H9 (cell line): ENCODE results near the gene TRIM17. TPM values are rescaled to one million over a fixed set of nuclear protein-coding genes. Genes with fewer than 3 reads are reported as not detected.

Source experiments
- DNase-seq: peaks from one replicate; pipeline ENCODE4 v3.0.0-alpha.2; 2017
- H2AFZ ChIP-seq: one replicate; pipeline ENCODE4 v1.6.1; 2013; ENCODE audit warnings: mild to moderate bottlenecking, low read length, control low read depth, moderate library complexity
- H2AK5ac ChIP-seq: 2 replicates; pipeline ENCODE4 v1.6.1; 2013; ENCODE audit warnings: low read length, control low read depth, mixed read lengths; ENCODE audit not compliant: insufficient read length
- H2BK120ac ChIP-seq: one replicate; pipeline ENCODE4 v1.6.1; 2013; ENCODE audit warnings: low read depth, mild to moderate bottlenecking, low read length, control low read depth, inconsistent platforms; ENCODE audit not compliant: poor library complexity, severe bottlenecking
- H2BK12ac ChIP-seq: 2 replicates; pipeline ENCODE4 v1.6.1; 2013; ENCODE audit warnings: low read length, control low read depth, mixed read lengths, low read depth; ENCODE audit not compliant: insufficient read length
- H2BK15ac ChIP-seq: 2 replicates; pipeline ENCODE4 v1.6.1; 2013; ENCODE audit warnings: low read depth, low read length, control low read depth
- H2BK20ac ChIP-seq: one replicate; pipeline ENCODE4 v1.6.1; 2013; ENCODE audit warnings: low read depth, mild to moderate bottlenecking, low read length, control low read depth, inconsistent platforms; ENCODE audit not compliant: poor library complexity, severe bottlenecking
- H2BK5ac ChIP-seq: 2 replicates; pipeline ENCODE4 v1.6.1; 2013; ENCODE audit warnings: low read length, control low read depth, mixed read lengths; ENCODE audit not compliant: insufficient read length
- H3K14ac ChIP-seq: 2 replicates; pipeline ENCODE4 v1.6.1; 2013; ENCODE audit warnings: low read length, control low read depth; ENCODE audit not compliant: insufficient read depth
- H3K18ac ChIP-seq: 2 replicates; pipeline ENCODE4 v1.6.1; 2013; ENCODE audit warnings: low read depth, mild to moderate bottlenecking, mixed read lengths, low read length, control low read depth; ENCODE audit not compliant: insufficient read length
- H3K23ac ChIP-seq: 2 replicates; pipeline ENCODE4 v1.6.1; 2013; ENCODE audit warnings: low read length, control low read depth, mixed read lengths, low read depth; ENCODE audit not compliant: insufficient read length
- H3K23me2 ChIP-seq: 2 replicates; pipeline ENCODE4 v1.6.1; 2013; ENCODE audit warnings: low read depth, mild to moderate bottlenecking, mixed read lengths, low read length, control low read depth; ENCODE audit not compliant: insufficient read length, poor library complexity, severe bottlenecking
- H3K27ac ChIP-seq: 2 replicates; pipeline ENCODE4 v1.5.1; 2013; ENCODE audit warnings: low read length, control low read depth, mixed read lengths, low read depth; ENCODE audit not compliant: insufficient read length
- H3K27me3 ChIP-seq: 2 replicates; pipeline ENCODE4 v1.6.1; 2013; ENCODE audit warnings: low read length, control low read depth, inconsistent platforms; ENCODE audit not compliant: insufficient read depth
- H3K4ac ChIP-seq: 2 replicates; pipeline ENCODE4 v1.6.1; 2013; ENCODE audit warnings: low read depth, mild to moderate bottlenecking, control low read depth, inconsistent platforms, low read length, moderate library complexity
- H3K4me1 ChIP-seq: 2 replicates; pipeline ENCODE4 v1.6.1; 2013; ENCODE audit warnings: low read length, control low read depth, inconsistent platforms; ENCODE audit not compliant: insufficient read depth
- H3K4me2 ChIP-seq: 2 replicates; pipeline ENCODE4 v1.6.1; 2013; ENCODE audit warnings: low read length, control low read depth, mixed read lengths; ENCODE audit not compliant: insufficient read length, insufficient read depth
- H3K56ac ChIP-seq: 2 replicates; pipeline ENCODE4 v1.6.1; 2013; ENCODE audit warnings: low read depth, mild to moderate bottlenecking, mixed read lengths, low read length, control low read depth; ENCODE audit not compliant: insufficient read length
- H3K79me1 ChIP-seq: 2 replicates; pipeline ENCODE4 v1.6.1; 2013; ENCODE audit warnings: low read depth, mild to moderate bottlenecking, moderate library complexity, low read length, control low read depth, inconsistent platforms; ENCODE audit not compliant: insufficient read depth, poor library complexity, severe bottlenecking
- H3K79me2 ChIP-seq: 2 replicates; pipeline ENCODE4 v1.6.1; 2013; ENCODE audit warnings: low read length, control low read depth, inconsistent platforms; ENCODE audit not compliant: insufficient read depth
- H3K9ac ChIP-seq: 2 replicates; pipeline ENCODE4 v1.6.1; 2013; ENCODE audit warnings: low read length, control low read depth, mixed read lengths; ENCODE audit not compliant: insufficient read length; ENCODE audit errors: extremely low read depth
- H3K9me3 ChIP-seq: one replicate; pipeline ENCODE4 v1.6.1; 2013; ENCODE audit warnings: low read depth, low read length, inconsistent platforms; ENCODE audit not compliant: control insufficient read depth
- H3T11ph ChIP-seq: one replicate; pipeline ENCODE4 v1.6.1; 2013; ENCODE audit warnings: mild to moderate bottlenecking, low read length, control low read depth, inconsistent platforms
- H4K20me1 ChIP-seq: one replicate; pipeline ENCODE4 v1.6.1; 2013; ENCODE audit not compliant: control insufficient read depth, insufficient read length, insufficient read depth
- H4K5ac ChIP-seq: 2 replicates; pipeline ENCODE4 v1.6.1; 2013; ENCODE audit warnings: low read depth, mild to moderate bottlenecking, mixed read lengths, low read length, control low read depth; ENCODE audit not compliant: insufficient read length
- H4K8ac ChIP-seq: replicated peaks from 2 replicates; pipeline ENCODE4 v1.6.1; 2013; ENCODE audit warnings: low read length, control low read depth, mixed read lengths, low read depth; ENCODE audit not compliant: insufficient read length
- H4K91ac ChIP-seq: 2 replicates; pipeline ENCODE4 v1.6.1; 2013; ENCODE audit warnings: low read depth, mild to moderate bottlenecking, moderate library complexity, mixed read lengths, low read length, control low read depth; ENCODE audit not compliant: insufficient read length
- H3K27ac Mint-ChIP-seq, 3 experiments: 2 replicates in 2 of 3; 3 replicates in 1 of 3; pipeline ENCODE4 v1.8.0; 2020 to 2021; ENCODE audit warnings: mixed read lengths in 3 of 3, mild to moderate bottlenecking in 1 of 3, moderate library complexity in 1 of 3
- H3K27me3 Mint-ChIP-seq: 2 replicates; pipeline ENCODE4 v1.8.0; 2021; ENCODE audit warnings: low read depth, mild to moderate bottlenecking, moderate library complexity, mixed read lengths
- H3K36me3 Mint-ChIP-seq, 3 experiments: 2 replicates in 2 of 3; 3 replicates in 1 of 3; pipeline ENCODE4 v1.8.0; 2020 to 2021; ENCODE audit warnings: low read depth in 3 of 3, mixed read lengths in 3 of 3; ENCODE audit not compliant: insufficient read depth in 1 of 3
- H3K4me1 Mint-ChIP-seq, 2 experiments: 2 replicates each; pipeline ENCODE4 v1.8.0; 2020; ENCODE audit warnings: mixed read lengths in 2 of 2
- H3K4me3 Mint-ChIP-seq, 2 experiments: 2 replicates in 1 of 2; 3 replicates in 1 of 2; pipeline ENCODE4 v1.8.0; 2020 to 2021; ENCODE audit warnings: mild to moderate bottlenecking in 2 of 2, mixed read lengths in 2 of 2, moderate library complexity in 1 of 2
- H3K9me3 Mint-ChIP-seq, 2 experiments: 2 replicates in 1 of 2; 3 replicates in 1 of 2; pipeline ENCODE4 v1.8.0; 2020; ENCODE audit warnings: mild to moderate bottlenecking in 2 of 2, mixed read lengths in 2 of 2, moderate library complexity in 1 of 2
- CTCF ChIP-seq: fragments of 200-600 bp; sonication (generic); conservative IDR thresholded peaks from 3 replicates; pipeline ENCODE4 v1.8.0; 2021; ENCODE audit warnings: antibody characterized with exemption, mild to moderate bottlenecking
- WGBS: extraction: QIAGEN DNeasy Blood & Tissue Kit; methylation state at CpG from one replicate; pipeline ENCODE4 v1.1.7; 2013; ENCODE audit warnings: missing lambda C conversion rate, low lambda C conversion rate, mixed read lengths; ENCODE audit not compliant: insufficient read length; ENCODE audit errors: extremely low coverage; 5-methylcytosine and 5-hydroxymethylcytosine counted together
- total RNA-seq: library from RNA; stranded (reverse); gene quantifications from 2 replicates; pipeline ENCODE4 v1.2.1, GENCODE V29; 2021

TRIM17 gene
- total RNA-seq, 1 experiment from 2014 or later, result 2.8 TPM

- H3K18ac ChIP-seq, result no peak overlapping the region
- no peaks in the 10 kb centered on the region for H3K36me3 Mint-ChIP-seq
Observed at GRCh38 chr1:228375578-228376261, 40.9 kb downstream of the TRIM17 start.

More at GRCh38 chr1:228375578-228376261, 40.9 kb downstream of the TRIM17 start:
- Histone ChIP-seq H3K79me1 (no peaks in the 10 kb centered on the region), H3K14ac (no peak overlapping the region), H3K56ac (no peak overlapping the region), H3K23me2 (peaks cover 12% of the 10 kb centered on the region), H3K9ac (no peak overlapping the region), H2BK12ac (no peak overlapping the region), H3T11ph (no peak overlapping the region), H2BK5ac (no peak overlapping the region), H4K8ac (no peak overlapping the region), H3K27ac (no peak overlapping the region), H2AK5ac (no peak overlapping the region), H4K5ac (no peak overlapping the region), H2AFZ (no peak overlapping the region), H3K4me2 (no peak overlapping the region), H2BK15ac (no peak overlapping the region), H3K4me1 (no peaks in the 10 kb centered on the region), H3K23ac (no peak overlapping the region), H2BK120ac (no peak overlapping the region), H3K9me3 (no peaks in the 10 kb centered on the region), H2BK20ac (no peak overlapping the region), H3K27me3 (peaks cover 9% of the 10 kb centered on the region; the same call in 1 of the 2 replicates), H3K4ac (no peak overlapping the region), H4K20me1 (no peaks in the 10 kb centered on the region), H4K91ac (no peak overlapping the region), H3K79me2 (no peaks in the 10 kb centered on the region)
- no peak for TF ChIP-seq CTCF
- Mint-ChIP-seq H3K27me3 (peaks cover 30% of the 10 kb centered on the region), H3K4me3 (peak overlapping the region in 1 of 2 experiments; percentile 21; a peak in 2 of 5 replicates), H3K4me1 (peaks cover 9 to 17% of the 10 kb centered on the region in 2 experiments), H3K9me3 (no peaks in the 10 kb centered on the region), H3K27ac (no peak overlapping the region)
- DNase-seq, result no peak
- WGBS, result no CpG with 5 or more reads among the region's 22 CpGs
